Measurements from ENCODE around the gene BMPR2. TPM values are rescaled to one million over a fixed set of nuclear protein-coding genes. Genes with fewer than 3 reads are reported as not detected.

Gene BMPR2
- total and polyA plus RNA-seq, 4 donors, result 4.3 to 16.2 (median 7.7) TPM

GRCh38 chr2:202337706-202338346 is 38.3 kb upstream of the BMPR2 start:
- H3K36me3 ChIP-seq (ENCODE audit: control insufficient read depth in 4 of 4, insufficient read depth in 3 of 4, low read depth in 1 of 4, low read length in 3 of 4), result no peaks in the 10 kb centered on the region
- H3K4me3 ChIP-seq (ENCODE audit: low read depth in 1 of 3, low read length in 3 of 3), result no peak overlapping the region
- no peak overlapping the region for H3K27ac ChIP-seq (ENCODE audit: low read depth in 1 of 2, low read length in 2 of 2)
- TF ChIP-seq YY1 (IDR thresholded peaks at IDR 0.05) (no peak), JUND (IDR thresholded peaks at IDR 0.05) (no peak), GABPA (IDR thresholded peaks at IDR 0.05 in 1 of 2, conservative IDR thresholded peaks at IDR 0.05 in 1 of 2) (no peak), HNF4A (conservative IDR thresholded peaks at IDR 0.05) (no peak), NR2F2 (IDR thresholded peaks at IDR 0.05) (no peak), FOXA2 (IDR thresholded peaks at IDR 0.05) (no peak), RXRA (IDR thresholded peaks at IDR 0.05) (no peak)
- TF ChIP-seq, protein P1, sequence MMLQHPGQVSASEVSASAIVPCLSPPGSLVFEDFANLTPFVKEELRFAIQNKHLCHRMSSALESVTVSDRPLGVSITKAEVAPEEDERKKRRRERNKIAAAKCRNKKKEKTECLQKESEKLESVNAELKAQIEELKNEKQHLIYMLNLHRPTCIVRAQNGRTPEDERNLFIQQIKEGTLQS (IDR thresholded peaks at IDR 0.05), result no peak
- no peak overlapping the region for H3K9ac ChIP-seq (ENCODE audit: low read depth in 1 of 2, low read length in 2 of 2)
- H3K27me3 ChIP-seq (ENCODE audit: control insufficient read depth in 4 of 4, insufficient read depth in 4 of 4, low read length in 3 of 4), result no peaks in the 10 kb centered on the region
- DNase-seq (ENCODE audit: low spot score), result no peak
- H3K9me3 ChIP-seq (ENCODE audit: control insufficient read depth in 4 of 4, low read length in 3 of 4), result no peaks in the 10 kb centered on the region
- 90% methylated on average over 7 of the region's 7 CpGs for WGBS
- H3K4me1 ChIP-seq (ENCODE audit: control insufficient read depth in 4 of 4, insufficient read depth in 4 of 4, low read length in 3 of 4), result no peaks in the 10 kb centered on the region

DNA sequence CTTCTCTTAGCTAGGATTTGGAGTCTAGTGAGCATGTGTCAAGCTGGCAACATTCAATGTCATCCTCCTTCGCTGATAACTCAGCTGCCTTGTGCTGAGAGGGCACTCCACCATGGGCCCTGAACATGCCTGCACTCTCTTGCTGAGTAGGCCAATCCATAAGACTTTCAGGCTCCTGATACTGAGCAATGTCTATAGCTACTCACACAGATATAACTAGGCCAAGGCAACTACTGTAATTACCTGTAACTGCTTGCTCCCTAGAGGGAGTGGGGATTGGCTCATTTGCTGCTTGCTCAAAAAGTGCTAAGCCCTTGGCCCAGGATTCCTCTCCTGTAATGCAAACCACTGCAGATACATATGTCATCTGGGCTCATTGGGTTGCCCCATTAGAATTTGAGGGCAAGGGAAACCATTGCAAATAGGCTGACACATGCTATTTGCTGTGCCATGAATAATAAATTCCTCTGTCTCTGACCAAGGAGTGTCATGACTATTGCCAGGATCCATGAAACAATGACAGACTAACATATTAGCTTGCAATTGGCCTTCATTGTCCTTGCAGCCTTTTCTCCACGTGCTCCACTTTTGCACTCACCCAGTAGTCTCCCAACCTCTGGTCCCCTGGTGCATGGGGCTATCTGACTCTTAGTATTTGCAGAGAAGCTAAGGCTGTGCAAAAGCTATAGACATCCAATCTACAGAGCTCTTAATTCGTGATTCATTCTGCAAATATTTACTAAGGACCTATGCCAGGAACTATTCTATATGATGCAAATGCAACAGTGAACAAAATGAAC is 36.9 kb upstream of the BMPR2 start:
- no peak overlapping the region for H3K27ac ChIP-seq (ENCODE audit: low read depth in 1 of 2, low read length in 2 of 2)
- H3K4me1 ChIP-seq (ENCODE audit: control insufficient read depth in 4 of 4, insufficient read depth in 4 of 4, low read length in 3 of 4), result no peaks in the 10 kb centered on the region
- TF ChIP-seq FOXA2 (IDR thresholded peaks at IDR 0.05), result no peak
- no peak for TF ChIP-seq NR2F2 (IDR thresholded peaks at IDR 0.05)
- no peak for TF ChIP-seq ZBTB33 (IDR thresholded peaks at IDR 0.05)
- TF ChIP-seq RXRA (IDR thresholded peaks at IDR 0.05), result no peak
- no peak for TF ChIP-seq EGR1 (IDR thresholded peaks at IDR 0.05; ENCODE audit: low read depth in 2 of 2)
- TF ChIP-seq, protein P1 (IDR thresholded peaks at IDR 0.05), result no peak
- TF ChIP-seq, protein P2, sequence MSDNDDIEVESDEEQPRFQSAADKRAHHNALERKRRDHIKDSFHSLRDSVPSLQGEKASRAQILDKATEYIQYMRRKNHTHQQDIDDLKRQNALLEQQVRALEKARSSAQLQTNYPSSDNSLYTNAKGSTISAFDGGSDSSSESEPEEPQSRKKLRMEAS (IDR thresholded peaks at IDR 0.05), result no peak
- no peak for TF ChIP-seq FOXA1 (IDR thresholded peaks at IDR 0.05)
- no peak for TF ChIP-seq JUND (IDR thresholded peaks at IDR 0.05)
- TF ChIP-seq TAF1 (conservative IDR thresholded peaks at IDR 0.05), result no peak
- TF ChIP-seq CTCF (IDR thresholded peaks at IDR 0.05; ENCODE audit: low read depth, low read length, missing input control), result no peak
- no peak for TF ChIP-seq YY1 (IDR thresholded peaks at IDR 0.05)
- no peak for TF ChIP-seq RAD21 (IDR thresholded peaks at IDR 0.05)
- no peak for TF ChIP-seq HNF4A (conservative IDR thresholded peaks at IDR 0.05)
- TF ChIP-seq HNF4G (IDR thresholded peaks at IDR 0.05), result no peak
- TF ChIP-seq GABPA (IDR thresholded peaks at IDR 0.05 in 1 of 2, conservative IDR thresholded peaks at IDR 0.05 in 1 of 2), result no peak
- no peak for TF ChIP-seq SP1 (IDR thresholded peaks at IDR 0.05)
- no peak for DNase-seq (ENCODE audit: low spot score)
- H3K4me3 ChIP-seq (ENCODE audit: low read depth in 1 of 3, low read length in 3 of 3), result no peak overlapping the region
- no peaks in the 10 kb centered on the region for H3K36me3 ChIP-seq (ENCODE audit: control insufficient read depth in 4 of 4, insufficient read depth in 3 of 4, low read depth in 1 of 4, low read length in 3 of 4)
- no peaks in the 10 kb centered on the region for H3K9me3 ChIP-seq (ENCODE audit: control insufficient read depth in 4 of 4, low read length in 3 of 4)
- no peaks in the 10 kb centered on the region for H3K27me3 ChIP-seq (ENCODE audit: control insufficient read depth in 4 of 4, insufficient read depth in 4 of 4, low read length in 3 of 4)
- no peak overlapping the region for H3K9ac ChIP-seq (ENCODE audit: low read depth in 1 of 2, low read length in 2 of 2)
- WGBS, result 46% methylated on average over 3 of the region's 3 CpGs

Data from liver (tissue), 9 donors.